Activated B cell treated with CpG ODN at 0.5 μM for 24 hours (primary cell): ENCODE results near the gene ITGAV. TPM values are rescaled to one million over a fixed set of nuclear protein-coding genes. Genes with fewer than 3 reads are reported as not detected.

Experiments
- ATAC-seq: fragments of 200-7000 bp; cut with Tn5 transposase; one replicate; pipeline ENCODE4 v1.10.0; 2021; ENCODE audit warnings: low read depth, mild to moderate bottlenecking, moderate library complexity
- CTCF ChIA-PET: fragments of 350-600 bp; sonication (Branson Sonifier 250); formaldehyde crosslinking; loops from one replicate; lab custom pipeline; 2021; ENCODE audit warnings: antibody characterized with exemption; lab: Charles Lee
- POLR2A ChIA-PET: fragments of 350-600 bp; sonication (Branson Sonifier 250); formaldehyde crosslinking; loops from one replicate; lab custom pipeline; 2021; ENCODE audit warnings: antibody characterized with exemption; lab: Charles Lee
- DNase-seq: peaks from one replicate; pipeline ENCODE4 v3.0.0; 2022
- H3K27ac Mint-ChIP-seq: one replicate; pipeline ENCODE4 v1.8.0; 2020; ENCODE audit warnings: mixed read lengths
- H3K27me3 Mint-ChIP-seq: one replicate; pipeline ENCODE4 v1.8.0; 2021; ENCODE audit warnings: mixed read lengths
- H3K36me3 Mint-ChIP-seq: one replicate; pipeline ENCODE4 v1.8.0; 2021; ENCODE audit warnings: low read depth, mixed read lengths
- H3K4me1 Mint-ChIP-seq: one replicate; pipeline ENCODE4 v1.8.0; 2021; ENCODE audit warnings: mixed read lengths
- H3K4me3 Mint-ChIP-seq: one replicate; pipeline ENCODE4 v1.8.0; 2020; ENCODE audit warnings: mild to moderate bottlenecking, mixed read lengths
- H3K9me3 Mint-ChIP-seq: one replicate; pipeline ENCODE4 v1.8.0; 2020; ENCODE audit warnings: mixed read lengths
- CTCF ChIP-seq: fragments of 200-600 bp; IDR thresholded peaks from one replicate; pipeline ENCODE4 v1.8.0; 2022; ENCODE audit warnings: antibody characterized with exemption, mild to moderate bottlenecking
- intact Hi-C: fragments of 100-400 bp; cut with micrococcal nuclease; formaldehyde crosslinking; loops from one replicate; pipeline ENCODE4 v1.15.1; 2024
- total RNA-seq: library from RNA; stranded (reverse); gene quantifications from 2 replicates; pipeline ENCODE4 v1.2.3, GENCODE V29; 2022

ITGAV gene
- total RNA-seq, 1 donor from 2014 or later, result 4.1 TPM

DNA sequence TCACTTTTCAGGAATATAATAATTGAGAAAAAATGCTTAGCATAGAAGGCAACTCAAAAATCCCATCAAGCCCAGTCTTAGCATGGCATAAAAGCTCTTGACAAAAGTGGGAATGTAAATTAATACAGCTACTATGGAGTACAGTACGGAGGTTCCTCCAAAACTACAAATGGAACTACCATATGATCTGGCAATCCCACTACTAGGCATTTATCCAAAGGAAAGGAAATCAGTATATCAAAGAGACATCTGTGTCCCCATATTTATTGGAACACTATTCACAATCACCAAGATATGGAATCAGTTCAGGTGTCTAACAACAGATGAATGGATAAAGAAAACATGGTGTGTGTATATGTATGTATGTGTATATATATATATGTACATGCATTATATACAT is 28.8 kb downstream of the ITGAV start:
- Mint-ChIP-seq H3K36me3 (peaks cover 3% of the 10 kb centered on the region), H3K27me3 (no peaks in the 10 kb centered on the region), H3K9me3 (no peaks in the 10 kb centered on the region), H3K4me1 (no peaks in the 10 kb centered on the region), H3K4me3 (no peak overlapping the region), H3K27ac (no peak overlapping the region)
- no peak for TF ChIP-seq CTCF
- ChIA-PET CTCF (no interaction called here), POLR2A (no interaction called here)
- intact Hi-C loops, result no loop called here
- ATAC-seq (no peak), DNase-seq (no peak)

DNA sequence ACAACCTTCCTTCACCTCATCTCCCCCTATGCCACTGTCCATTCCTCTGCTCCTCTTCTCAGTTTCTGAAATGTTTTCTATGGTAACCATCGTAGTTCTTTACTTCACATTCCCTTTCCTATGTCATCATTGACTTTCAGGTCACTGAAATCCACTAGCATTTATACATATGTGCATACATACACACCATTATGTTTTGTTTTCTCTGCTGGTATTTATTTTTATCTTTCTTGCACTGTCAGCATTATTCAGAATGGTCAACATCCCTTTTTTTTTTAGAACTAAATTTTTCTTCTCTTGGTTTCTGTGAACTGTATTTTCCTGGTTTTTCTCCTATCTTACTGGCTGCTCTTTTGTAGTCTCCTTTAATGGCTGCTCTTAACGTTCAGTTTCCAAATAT is 33.2 kb downstream of the ITGAV start:
- Mint-ChIP-seq H3K9me3 (no peaks in the 10 kb centered on the region), H3K4me3 (no peak overlapping the region), H3K4me1 (no peaks in the 10 kb centered on the region), H3K27ac (no peak overlapping the region), H3K36me3 (peaks cover 4% of the 10 kb centered on the region), H3K27me3 (no peaks in the 10 kb centered on the region)
- DNase-seq, result no peak
- CTCF ChIA-PET, result no interaction called here
- POLR2A ChIA-PET, result no interaction called here
- no peak for ATAC-seq
- TF ChIP-seq CTCF, result no peak
- intact Hi-C loops, result no loop called here

GRCh38 chr2:186624276-186624675 is 34.4 kb downstream of the ITGAV start:
- H3K27ac Mint-ChIP-seq, result no peak overlapping the region
- H3K4me1 Mint-ChIP-seq, result no peaks in the 10 kb centered on the region
- ATAC-seq (no peak), DNase-seq (no peak)
- CTCF ChIA-PET, result no interaction called here
- intact Hi-C loops, result no loop called here
- no peaks in the 10 kb centered on the region for H3K9me3 Mint-ChIP-seq
- no peaks in the 10 kb centered on the region for H3K27me3 Mint-ChIP-seq
- no peak for TF ChIP-seq CTCF
- H3K36me3 Mint-ChIP-seq, result peaks cover 4% of the 10 kb centered on the region
- no peak overlapping the region for H3K4me3 Mint-ChIP-seq
- POLR2A ChIA-PET, result no interaction called here

DNA sequence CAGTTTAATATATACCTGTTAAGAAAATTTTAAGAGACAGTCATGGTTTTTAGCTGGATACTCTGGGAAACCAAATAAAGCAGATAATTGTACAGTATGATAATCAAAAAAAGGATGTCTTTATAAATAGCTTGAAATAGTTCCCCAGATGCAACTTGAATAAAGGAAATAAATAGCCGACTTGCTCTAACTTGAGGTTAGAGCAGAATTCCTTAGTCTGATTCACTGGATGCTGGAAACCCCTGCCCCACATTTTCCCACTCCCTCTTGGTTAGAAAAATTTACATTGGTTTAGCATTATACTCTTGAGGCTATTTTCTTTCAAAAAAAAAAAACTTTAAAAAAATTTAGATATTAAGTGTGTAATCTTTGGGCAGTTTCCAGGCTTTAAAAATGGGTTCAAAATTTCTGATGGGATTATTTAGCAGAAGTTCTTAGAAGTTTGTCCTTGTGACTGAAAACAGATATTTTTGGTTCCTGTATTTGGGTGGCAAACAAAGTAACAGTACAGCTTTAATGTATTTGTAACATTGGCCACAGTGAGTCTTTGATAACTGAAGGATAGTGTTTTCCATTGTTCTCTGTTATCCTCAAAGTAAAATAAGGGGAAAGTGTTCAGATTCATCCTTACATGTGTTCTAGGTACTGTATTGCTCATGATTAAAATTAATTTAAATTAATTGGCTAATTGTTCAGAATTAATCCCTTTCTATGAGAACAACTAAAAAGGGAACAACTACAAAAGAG is 39.6 kb downstream of the ITGAV start:
- ATAC-seq (no peak), DNase-seq (no peak)
- intact Hi-C loops, result no loop called here
- H3K36me3 Mint-ChIP-seq, result no peaks in the 10 kb centered on the region
- no peak for TF ChIP-seq CTCF
- no peaks in the 10 kb centered on the region for H3K9me3 Mint-ChIP-seq
- H3K27ac Mint-ChIP-seq, result no peak overlapping the region
- no peaks in the 10 kb centered on the region for H3K27me3 Mint-ChIP-seq
- no peak overlapping the region for H3K4me3 Mint-ChIP-seq
- CTCF ChIA-PET, result no interaction called here
- POLR2A ChIA-PET, result no interaction called here
- H3K4me1 Mint-ChIP-seq, result no peaks in the 10 kb centered on the region

- Mint-ChIP-seq H3K9me3 (no peaks in the 10 kb centered on the region), H3K4me1 (no peaks in the 10 kb centered on the region), H3K27ac (no peak overlapping the region), H3K27me3 (no peaks in the 10 kb centered on the region), H3K36me3 (no peaks in the 10 kb centered on the region), H3K4me3 (no peak overlapping the region)
- ATAC-seq (no peak), DNase-seq (no peak)
- CTCF ChIA-PET, result no interaction called here
- TF ChIP-seq CTCF, result no peak
- intact Hi-C loops, result no loop called here
- POLR2A ChIA-PET, result no interaction called here
Measured at GRCh38 chr2:186632417-186632816, 42.6 kb downstream of the ITGAV start.
